HG02642 (cell line): ENCODE results near the gene C9orf72.

Source experiments
- ATAC-seq: cut with Tn5 transposase; IDR thresholded peaks from one replicate; pipeline ENCODE4 v1.9.1; 2021; ENCODE audit warnings: mild to moderate bottlenecking; ENCODE audit not compliant: unreplicated experiment, poor library complexity

C9orf72 gene

DNA sequence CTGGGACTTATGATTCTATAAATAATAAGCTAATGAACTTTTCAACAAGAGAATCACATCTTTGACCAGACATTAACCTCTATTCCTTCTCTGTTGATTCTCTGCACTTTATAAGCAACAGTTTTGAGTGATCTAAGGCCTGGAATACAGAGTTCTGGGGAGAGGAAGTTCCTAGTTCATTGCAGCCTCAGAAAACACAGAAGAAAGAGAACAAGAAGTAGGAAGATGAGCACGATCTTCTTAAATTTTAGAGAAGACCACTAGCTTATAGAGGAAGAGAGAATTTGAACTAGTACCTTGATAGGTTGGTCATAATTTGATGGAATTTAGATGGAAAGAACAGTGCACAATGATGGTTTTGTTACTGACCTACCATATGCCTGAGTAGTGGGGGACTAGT, 8.5 kb upstream of the C9orf72 start:
- ATAC-seq = no peak

DNA sequence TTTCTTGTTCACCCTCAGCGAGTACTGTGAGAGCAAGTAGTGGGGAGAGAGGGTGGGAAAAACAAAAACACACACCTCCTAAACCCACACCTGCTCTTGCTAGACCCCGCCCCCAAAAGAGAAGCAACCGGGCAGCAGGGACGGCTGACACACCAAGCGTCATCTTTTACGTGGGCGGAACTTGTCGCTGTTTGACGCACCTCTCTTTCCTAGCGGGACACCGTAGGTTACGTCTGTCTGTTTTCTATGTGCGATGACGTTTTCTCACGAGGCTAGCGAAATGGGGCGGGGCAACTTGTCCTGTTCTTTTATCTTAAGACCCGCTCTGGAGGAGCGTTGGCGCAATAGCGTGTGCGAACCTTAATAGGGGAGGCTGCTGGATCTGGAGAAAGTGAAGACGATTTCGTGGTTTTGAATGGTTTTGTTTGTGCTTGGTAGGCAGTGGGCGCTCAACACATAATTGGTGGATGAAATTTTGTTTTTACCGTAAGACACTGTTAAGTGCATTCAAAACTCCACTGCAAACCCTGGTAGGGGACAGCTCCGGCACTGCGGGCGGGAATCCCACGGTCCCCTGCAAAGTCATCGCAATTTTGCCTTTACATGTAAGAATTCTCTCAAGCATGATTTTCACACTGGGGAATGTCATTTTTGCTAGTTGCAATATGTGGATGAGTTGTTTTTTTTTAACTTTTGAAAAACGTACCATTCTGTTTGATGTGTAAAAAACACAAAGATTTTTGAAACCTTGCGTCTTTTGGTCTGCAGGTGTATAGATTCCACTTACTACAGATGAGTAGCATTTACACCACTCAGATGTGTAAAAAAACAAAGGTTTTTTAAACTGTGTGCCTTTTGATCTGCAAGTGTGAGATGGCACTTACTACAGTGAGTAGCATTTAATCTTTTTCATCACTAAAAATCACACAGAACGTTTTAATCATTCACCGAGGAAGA, 631 bp upstream of the C9orf72 start:
- ATAC-seq = peak; percentile 91

DNA sequence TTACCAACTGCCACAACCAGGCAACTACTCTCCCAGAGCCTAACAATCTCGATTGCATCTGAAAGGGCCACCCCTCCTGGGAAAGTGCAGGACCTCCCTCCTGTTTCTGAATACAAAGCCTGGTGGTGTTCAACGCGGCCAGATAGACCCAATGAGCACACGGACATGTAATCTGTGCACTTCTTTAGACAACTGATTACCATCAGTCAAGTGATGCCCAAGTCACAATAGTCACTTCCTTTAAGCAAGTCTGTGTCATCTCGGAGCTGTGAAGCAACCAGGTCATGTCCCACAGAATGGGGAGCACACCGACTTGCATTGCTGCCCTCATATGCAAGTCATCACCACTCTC, 739 bp downstream of the C9orf72 start:
- peak; percentile 28 for ATAC-seq

DNA sequence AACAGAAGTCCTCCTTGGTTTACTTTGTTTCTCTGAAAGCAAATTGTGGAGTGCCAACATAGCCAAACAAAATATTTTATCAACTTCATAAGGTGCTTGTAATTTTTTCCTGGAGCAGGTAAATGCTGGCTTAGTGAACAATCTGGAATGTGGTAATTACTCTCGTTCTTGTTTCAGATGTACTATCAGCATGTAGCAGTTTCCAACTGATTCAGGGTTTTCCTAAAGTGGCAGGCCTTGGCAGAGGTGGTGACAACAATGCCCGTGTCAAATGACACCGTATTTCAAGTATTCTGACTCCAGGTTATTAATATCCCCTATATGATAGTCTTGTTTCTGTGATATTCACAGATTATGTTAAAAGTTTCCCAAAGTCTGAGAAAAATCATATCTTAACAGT, 1.2 kb downstream of the C9orf72 start:
- no peak for ATAC-seq

DNA sequence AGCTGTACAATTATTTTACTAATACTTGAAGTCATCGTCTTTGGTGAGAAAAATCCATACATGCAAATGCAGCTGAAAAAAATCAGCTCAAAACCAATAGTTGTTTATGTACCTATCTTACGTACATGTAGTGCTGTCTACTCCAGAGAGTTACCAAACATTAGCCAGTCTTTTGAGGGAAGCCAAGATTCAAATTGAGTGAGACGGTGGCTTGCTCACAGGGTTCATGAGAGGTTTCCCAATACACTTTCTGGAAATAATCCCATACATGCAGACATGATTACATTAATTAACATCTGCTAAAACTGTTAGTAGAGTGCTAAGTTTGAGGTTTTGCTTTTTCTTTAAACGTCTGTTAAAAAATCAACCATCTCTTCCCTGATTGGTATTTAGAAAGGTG, 2.3 kb downstream of the C9orf72 start:
- no peak for ATAC-seq

DNA sequence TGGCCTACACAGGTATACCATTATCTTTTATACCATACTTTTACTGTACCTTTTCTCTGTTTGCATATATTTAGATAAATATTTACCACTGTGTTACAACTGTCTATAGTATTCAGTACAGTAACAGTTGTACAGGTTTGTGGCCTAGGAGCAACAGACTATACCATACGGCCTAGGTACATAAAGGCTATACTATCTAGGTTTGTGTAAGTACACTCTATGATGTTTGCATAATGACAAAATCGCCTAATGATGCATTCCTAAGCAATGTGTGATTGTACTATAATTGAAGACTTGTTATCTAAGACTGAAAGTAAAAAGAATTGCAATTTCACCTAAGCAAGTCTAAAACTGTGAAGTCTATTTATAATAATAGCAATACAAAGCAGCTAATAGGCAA, 3.9 kb downstream of the C9orf72 start:
- no peak for ATAC-seq

DNA sequence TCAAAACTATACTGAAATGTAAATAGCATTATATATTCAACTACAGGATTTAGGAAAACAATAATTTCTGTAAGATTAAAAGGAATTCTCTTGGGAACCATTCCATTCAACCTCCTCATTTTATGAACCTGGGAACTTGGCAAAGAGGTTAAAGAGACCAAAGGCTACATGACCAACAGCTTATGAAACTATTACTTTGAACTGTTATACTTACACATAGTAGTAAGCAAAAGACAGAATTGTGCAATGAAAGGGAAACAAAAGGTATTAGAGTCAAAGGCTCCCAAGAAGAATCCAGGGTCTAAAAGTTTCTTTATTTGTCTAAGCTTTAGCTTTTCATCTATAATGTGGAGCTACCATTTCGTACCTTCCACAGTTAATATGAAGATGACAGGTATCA, 7.2 kb downstream of the C9orf72 start:
- ATAC-seq = no peak

DNA sequence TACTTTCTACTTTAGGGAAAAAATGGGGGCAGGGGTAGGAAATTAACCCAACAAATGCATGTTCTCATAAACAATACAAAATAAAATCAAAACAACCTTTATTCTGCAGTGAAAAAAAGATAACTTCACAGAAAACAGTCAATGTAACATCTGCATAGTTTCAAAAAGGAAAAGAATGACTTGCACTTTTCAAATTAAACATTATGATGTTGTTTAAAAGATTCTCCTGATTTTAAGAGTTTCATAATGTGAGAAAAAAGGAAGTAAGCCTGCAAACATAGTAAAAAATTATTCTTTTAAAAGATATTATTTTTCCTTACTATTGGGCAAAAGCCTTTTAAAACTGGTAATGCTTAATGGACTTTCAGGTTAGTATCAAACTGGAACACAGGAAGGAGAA, 7.6 kb downstream of the C9orf72 start:
- no peak for ATAC-seq

DNA sequence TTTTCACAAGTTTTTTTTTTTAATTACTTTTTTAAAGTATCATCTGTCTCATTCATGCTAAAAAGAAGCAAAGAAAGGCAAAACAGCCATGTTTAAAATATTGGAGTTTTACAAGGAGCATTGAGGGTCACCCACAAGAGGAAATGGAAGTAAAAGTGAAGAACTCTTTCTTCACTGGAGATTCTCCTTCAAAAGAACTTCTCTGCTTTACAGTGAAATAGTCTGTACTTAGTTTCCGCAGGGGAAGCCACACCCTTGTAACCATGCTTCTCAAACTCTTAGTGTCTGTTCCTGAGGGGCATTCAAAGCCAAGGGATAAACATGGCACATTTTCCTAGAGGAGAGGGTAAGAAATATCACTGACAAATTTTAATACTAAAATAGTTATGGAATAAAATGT, 8.6 kb downstream of the C9orf72 start:
- ATAC-seq = no peak

DNA sequence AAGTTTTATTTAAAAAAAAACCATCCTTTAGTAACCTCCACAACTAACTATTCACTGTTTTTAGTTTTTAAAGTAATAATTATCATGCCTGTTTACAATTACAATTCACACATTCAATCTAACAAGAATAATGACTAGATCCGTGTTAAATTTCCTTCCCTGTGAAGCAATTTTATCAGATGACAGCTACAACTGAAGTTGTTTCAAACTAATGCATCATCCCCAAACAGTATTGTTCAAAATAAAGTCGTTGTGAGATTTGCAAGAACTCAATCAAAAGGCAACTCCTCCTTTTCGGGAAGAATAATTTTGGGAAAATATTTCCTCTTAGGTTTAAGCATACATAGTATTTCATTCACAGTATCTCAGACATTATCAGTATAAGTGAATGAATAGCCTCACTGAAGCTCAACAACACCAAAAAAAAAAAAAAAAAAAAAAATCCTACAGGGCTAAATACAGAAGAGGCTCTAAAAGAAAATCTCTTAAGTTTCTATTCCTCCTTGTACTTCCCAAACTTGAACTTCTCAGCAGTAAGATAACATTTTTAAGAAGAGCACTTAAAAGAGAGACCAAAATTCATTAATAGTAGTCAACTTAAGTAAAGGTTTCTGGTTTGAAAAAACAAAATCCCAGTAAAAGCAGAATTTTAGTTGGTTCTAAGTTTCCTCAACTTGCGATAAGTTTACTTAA, 9.4 kb downstream of the C9orf72 start:
- ATAC-seq = no peak

DNA sequence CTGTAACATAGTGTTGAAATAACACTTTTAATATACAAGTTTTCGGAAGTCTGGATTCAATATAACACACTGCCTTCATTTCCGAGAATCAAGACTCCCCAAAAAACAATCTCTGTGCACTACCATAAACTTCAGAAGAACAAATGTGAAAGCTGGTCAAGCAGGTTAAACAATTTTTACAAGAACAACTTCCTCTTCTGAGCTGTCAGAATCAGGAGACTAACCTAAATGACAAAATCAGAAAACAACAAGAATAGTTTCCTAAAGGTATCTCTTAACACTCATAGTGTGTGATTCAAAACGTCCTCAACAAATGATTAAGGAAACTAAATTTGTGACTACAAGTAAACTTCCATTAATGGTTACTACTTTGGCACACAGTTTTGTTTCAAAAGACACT, 11.6 kb downstream of the C9orf72 start:
- peak; percentile 45 for ATAC-seq

DNA sequence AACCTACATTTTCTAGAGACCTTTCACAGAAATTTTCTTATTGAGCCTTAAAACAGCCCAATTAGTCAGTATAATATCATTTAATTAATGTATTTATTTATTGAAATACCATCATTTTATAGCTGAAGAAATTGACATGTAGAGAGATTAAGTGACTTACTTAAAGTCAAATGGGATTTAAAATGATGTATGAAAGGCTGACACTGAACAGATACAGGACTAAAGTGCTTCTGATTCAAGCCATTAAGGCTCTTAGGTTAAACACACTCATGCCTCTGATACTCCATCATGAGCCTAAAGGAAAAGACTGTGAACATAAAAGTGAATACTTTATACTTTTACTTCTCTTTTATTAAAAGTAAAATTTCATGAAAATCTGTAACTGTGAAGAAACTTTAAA, 12.8 kb downstream of the C9orf72 start:
- ATAC-seq = no peak

DNA sequence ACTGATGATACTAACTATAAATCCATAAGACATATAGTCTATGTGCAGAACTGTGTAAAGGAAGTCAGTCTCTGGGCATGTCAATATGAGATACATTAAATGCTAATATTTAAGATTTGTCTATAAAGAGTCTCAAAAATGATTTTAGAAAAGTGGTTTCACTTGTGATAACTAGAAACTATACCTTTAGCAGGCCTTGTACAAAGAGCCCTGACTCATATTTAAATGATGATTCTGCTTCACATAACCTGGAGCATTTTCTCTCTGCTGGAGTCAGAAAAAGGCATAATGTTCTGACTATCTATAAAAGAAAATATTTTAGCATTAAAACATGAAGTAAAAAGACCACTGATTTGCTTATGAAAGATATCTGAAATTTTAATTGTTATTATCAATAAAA, 15.0 kb downstream of the C9orf72 start:
- ATAC-seq = no peak

DNA sequence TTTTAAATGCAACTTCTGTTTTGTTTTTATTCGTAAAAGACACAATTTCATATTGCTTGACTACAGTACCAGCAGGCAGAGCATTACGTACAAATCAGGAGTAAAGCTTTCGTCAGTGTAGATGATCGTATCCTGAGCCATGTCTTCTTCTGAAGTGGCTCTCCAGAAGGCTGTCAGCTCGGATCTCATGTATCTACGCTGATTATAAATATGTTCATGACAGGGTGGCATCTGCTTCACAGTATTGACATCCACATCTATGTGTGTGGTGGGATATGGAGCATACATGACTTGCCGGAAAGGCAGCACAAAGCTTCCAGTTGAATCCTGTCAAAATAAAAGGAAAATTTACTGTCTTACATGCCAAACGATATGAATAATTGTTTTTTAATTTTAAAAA, 16.8 kb downstream of the C9orf72 start:
- no peak for ATAC-seq

DNA sequence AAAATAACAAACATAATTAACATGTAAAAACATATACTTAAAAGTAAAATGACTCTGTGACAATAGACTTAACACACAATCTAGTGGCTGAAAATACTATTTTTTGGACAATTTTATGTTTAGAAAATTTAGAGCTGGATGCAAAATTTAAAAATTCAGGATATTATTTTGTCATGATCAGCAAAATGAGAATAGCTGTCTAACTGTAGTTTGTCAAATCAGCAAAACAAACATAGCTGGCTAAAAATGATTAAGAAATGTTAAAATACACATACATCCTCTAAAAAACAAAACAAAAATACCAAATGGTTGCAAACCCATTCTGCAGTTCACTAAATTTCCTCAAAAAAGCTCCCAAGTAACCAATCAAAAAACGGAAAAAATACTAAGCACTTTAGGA, 18.6 kb downstream of the C9orf72 start:
- no peak for ATAC-seq

DNA sequence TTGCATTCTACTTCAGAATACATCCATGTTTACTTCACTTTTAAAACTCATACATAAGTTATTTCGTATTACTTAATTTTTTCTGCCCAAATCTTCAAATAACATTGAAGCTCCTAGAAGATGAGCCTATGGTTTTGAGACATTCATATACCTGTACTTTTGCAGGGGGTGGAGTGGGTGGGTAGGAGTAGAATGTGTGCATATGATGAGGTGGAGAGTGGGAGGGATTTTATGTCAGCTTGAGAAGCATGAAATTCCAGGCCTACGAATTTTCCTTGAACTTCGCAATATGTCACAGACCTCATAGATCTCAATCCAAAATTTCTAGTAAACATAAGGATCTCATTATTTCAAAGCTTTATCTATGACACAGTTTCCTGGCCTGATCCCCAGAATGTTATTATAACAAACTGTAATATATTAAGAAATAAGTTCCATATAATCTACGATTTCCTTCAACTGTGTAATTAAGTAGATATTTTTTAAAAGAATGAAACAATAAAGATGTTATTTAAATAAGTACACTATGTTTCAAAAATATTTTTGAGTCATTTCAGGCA, 24.0 kb downstream of the C9orf72 start:
- ATAC-seq = no peak

DNA sequence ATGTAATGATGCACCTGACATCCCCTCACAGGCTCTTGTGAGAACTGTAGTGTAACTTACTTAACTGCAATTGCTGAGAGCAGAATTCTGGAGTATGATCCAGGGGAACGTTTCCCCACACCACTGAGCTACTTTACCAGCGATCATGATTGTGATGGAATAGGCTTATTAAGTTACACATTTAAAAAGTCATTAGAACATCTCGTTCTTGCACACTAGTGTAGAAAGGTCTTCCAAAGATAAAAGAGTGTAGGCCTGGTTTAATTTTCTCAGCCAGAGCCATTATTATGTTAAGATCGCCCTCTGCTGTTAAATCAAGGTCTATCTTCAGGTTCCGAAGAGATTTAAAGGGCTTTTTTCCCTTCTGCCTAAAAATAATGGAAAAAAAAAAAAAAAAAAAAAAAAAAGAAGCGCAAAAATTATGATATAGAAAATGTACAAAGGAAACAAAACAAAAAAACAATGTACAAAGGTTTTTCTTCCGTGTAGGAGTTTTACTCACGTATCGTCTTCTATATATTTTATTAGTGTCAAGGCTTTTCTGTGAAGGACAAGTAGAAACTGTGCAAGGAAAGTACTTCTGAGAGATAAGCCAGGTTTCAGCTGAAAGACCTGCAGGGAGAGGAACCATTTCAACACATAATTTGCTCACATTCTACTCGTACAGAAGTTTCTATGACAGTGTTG, 25.1 kb downstream of the C9orf72 start:
- no peak for ATAC-seq

DNA sequence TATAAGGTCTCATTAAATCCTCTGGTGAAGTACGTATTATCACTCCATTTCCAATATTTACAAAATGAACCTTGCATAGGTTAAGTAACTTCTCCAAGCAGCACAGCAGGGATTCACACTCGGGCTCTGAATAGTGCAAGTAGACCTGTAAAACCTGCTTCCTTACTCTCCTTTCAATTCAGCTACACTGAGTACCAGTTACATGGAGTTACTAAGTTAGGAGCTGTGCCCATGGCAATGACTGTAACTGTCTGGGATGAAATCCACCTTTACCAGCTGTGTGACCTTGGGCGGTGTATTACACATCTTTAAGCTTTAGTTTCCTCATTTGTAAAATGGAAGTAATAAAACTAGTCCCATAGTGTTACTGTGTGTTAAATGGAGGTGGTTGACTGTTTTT, 27.8 kb downstream of the C9orf72 start:
- ATAC-seq = no peak

DNA sequence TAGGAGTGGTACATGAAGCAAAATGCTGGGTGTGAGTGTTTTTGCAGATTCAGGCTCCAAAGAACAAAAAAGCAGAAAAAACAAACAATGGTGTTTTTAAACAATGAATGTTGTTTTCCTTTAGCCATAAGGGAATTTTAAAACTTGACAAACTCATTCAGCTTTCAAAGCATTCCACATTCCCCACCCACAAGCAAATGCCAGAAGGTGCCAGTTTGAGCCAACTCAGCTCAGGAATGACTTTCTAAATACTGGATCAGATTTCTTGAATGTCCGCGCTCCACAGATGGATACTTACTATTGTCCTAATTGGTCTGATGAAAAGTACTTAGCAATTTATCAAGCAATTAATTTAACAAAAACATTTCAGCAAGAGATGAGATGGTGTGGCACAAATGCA, 30.8 kb downstream of the C9orf72 start:
- no peak for ATAC-seq

DNA sequence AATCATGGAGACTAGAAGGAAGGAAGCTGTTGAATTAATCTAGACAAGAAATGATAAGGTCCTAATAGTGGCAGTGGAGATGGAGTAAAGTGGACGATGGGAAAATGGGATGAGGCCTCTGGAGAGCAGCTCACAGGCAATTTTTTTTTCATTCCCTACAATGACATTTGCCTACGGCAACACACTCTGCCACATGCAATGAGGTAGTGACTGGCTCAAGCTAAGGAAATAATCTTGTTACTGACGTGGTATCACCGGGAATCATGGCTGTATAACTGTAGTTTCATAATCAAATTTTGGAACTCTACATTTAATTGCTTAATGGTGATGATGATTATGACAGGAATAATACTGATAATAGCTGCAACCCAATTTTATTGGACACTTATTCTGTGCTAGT, 31.5 kb downstream of the C9orf72 start:
- no peak for ATAC-seq

DNA sequence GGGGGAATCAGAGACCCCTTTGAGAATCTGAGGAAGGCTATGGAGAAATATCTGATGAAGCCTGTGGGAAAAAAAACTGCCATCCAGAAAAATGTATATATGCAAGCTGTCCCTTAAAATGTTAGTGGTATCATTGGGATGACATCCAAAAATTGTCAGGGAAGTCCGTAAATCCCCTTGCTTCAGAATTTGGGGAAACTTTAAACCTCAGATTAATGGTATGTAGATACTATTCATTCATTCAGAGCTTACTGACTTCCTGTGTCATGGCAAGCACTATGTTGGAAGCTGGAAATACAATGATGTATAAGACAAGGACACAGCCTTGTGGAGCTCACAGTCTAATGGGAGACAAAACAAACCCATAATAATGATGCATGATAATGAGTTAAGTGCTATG, 32.8 kb downstream of the C9orf72 start:
- ATAC-seq = no peak
